ENCODE results near the gene RHBDD3.

The RHBDD3 gene

GRCh38 chr22:29268511-29269229 is 889 bp upstream of the RHBDD3 start:
- H3K4me3 ChIP-seq (ENCODE audit: low read depth, low read length), result peak overlapping the region; percentile 90
- DNase-seq (ENCODE audit: low read depth), result peak; percentile 83
- TF ChIP-seq, protein P1, sequence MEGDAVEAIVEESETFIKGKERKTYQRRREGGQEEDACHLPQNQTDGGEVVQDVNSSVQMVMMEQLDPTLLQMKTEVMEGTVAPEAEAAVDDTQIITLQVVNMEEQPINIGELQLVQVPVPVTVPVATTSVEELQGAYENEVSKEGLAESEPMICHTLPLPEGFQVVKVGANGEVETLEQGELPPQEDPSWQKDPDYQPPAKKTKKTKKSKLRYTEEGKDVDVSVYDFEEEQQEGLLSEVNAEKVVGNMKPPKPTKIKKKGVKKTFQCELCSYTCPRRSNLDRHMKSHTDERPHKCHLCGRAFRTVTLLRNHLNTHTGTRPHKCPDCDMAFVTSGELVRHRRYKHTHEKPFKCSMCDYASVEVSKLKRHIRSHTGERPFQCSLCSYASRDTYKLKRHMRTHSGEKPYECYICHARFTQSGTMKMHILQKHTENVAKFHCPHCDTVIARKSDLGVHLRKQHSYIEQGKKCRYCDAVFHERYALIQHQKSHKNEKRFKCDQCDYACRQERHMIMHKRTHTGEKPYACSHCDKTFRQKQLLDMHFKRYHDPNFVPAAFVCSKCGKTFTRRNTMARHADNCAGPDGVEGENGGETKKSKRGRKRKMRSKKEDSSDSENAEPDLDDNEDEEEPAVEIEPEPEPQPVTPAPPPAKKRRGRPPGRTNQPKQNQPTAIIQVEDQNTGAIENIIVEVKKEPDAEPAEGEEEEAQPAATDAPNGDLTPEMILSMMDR (conservative IDR thresholded peaks at IDR 0.05; ENCODE audit: low read depth, low read length), result no peak

DNA sequence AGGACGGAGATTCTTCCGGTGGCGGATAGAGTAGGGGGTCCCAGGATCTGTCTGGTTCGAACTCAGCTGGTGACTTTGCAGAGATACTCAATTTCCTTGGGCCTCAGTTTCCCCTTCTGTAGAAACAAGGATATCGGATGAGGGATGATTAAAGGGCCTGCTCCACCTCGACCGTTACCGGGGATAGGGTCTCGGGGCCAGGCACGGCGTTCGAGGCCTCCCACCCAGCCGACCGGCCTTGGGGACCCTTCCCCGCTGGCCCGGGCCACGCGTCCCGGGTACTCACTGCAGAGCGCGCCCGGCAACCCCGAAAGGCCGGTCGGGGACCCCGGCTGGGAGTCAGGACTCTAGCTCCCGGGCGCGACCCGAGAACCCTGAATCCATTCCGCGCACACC is 321 bp downstream of the RHBDD3 start:
- peak overlapping the region; percentile 90 for H3K4me3 ChIP-seq (ENCODE audit: low read depth, low read length)
- DNase-seq (ENCODE audit: low read depth), result no peak
- TF ChIP-seq, protein P1 (conservative IDR thresholded peaks at IDR 0.05; ENCODE audit: low read depth, low read length), result no peak

DNA sequence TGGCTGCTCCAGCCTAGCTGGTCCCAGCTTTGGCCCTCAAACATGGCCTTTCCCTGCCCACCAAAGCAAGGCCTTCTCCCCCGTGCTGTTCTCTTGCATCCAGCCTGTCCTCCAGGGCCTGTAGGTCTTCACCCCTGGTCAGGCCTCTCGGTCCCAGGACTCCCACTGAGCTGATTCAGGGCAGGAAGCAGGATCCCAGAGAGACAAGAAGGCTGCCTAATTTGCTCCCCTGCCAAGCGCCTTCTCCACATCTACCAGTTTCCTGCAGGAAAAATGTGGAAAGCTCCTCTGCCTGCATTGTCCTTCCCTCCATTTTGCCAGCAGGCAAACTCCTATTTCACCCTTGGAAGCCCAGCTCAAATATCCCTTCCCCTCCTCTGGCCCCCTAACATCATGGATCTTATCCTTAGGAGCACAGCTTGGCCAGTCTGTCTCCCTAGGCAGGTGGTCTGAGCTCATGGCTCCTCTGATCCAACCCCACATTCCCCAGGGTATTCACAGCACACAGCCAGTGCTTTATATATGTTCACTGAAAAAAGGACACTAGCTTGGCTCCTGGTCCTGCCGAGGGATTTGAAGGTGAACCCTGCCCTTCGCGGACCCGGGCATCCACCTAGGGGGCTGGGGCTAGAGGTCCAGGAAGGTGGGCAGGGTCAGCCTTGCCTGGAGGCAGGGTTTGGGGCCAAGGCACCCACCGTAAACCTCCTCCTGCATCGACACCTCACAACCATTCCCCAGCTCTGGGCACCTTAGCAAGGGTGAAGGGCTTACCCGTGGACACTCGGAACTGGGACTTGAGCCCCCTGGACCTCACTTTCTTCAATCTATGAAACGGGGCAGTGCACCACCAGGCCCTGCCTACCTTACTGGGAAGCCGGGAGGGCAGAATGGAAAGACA is 968 bp downstream of the RHBDD3 start:
- TF ChIP-seq, protein P1 (conservative IDR thresholded peaks at IDR 0.05; ENCODE audit: low read depth, low read length), result no peak
- peak overlapping the region; percentile 90 for H3K4me3 ChIP-seq (ENCODE audit: low read depth, low read length)
- DNase-seq (ENCODE audit: low read depth), result peak; percentile 42

DNA sequence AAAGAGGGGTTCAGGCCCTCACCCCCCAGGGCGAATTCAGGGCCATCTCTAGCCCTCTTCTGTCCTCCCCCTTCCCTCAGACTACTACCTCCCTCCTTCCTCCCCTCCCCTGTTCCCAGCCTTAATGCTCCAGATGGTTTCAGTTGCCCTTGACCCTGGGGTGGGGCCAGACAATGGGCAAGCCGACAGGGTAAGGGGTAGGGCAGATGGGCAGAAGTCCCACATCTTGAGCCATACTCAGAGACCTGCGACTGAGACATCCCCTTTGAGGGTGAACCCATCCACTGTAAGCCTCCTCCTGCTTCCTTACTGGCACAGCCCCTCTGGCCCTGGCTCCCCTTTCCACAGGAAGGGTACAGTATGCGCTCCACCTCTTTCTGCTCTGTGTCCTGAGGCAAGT is 1.9 kb downstream of the RHBDD3 start:
- DNase-seq (ENCODE audit: low read depth), result no peak
- TF ChIP-seq, protein P1 (conservative IDR thresholded peaks at IDR 0.05; ENCODE audit: low read depth, low read length), result no peak
- no peak overlapping the region for H3K4me3 ChIP-seq (ENCODE audit: low read depth, low read length)

GRCh38 chr22:29265305-29265704 is 2.5 kb downstream of the RHBDD3 start:
- no peak for DNase-seq (ENCODE audit: low read depth)
- TF ChIP-seq, protein P1 (conservative IDR thresholded peaks at IDR 0.05; ENCODE audit: low read depth, low read length), result no peak
- H3K4me3 ChIP-seq (ENCODE audit: low read depth, low read length), result no peak overlapping the region

DNA sequence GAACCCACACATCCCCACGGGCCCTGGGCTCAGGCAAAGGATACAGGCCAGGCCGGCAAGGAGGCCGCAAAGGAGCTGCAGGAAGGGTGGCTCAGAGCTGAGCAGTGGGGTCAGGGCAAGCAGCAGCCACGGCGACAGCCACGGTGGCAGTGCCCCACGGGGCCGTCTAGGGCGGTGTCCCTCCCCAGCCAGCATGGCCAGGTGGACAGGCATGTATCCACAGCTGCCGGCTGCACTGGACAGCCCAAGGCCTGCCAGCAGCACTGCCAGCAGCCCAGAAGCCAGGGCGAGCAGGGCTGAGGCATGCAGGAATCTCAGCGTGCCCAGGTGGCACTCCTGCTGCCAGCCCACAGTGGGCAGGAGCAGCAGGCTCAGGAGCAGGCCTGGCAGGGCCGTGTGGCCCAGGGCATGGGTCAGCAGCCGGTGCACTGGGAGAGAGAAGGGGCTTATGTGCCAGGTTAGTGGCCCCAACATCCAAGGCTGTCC is 3.9 kb downstream of the RHBDD3 start:
- no peak overlapping the region for H3K4me3 ChIP-seq (ENCODE audit: low read depth, low read length)
- DNase-seq (ENCODE audit: low read depth), result no peak
- TF ChIP-seq, protein P1 (conservative IDR thresholded peaks at IDR 0.05; ENCODE audit: low read depth, low read length), result no peak

All from choroid plexus epithelial cell (primary cell).